SU-DHL-6 (cell line): ENCODE measurements around the gene ZNF3.

Experiments used
- EZH2phosphoT487 ChIP-seq: fragments of 200-600 bp; sonication (generic), shearing (Covaris generic); conservative IDR thresholded peaks from 2 replicates; pipeline ENCODE4 v1.6.1; 2018; ENCODE audit warnings: mild to moderate bottlenecking, antibody characterized with exemption, low read length, moderate library complexity, mixed read lengths
- TF ChIP-seq, protein P1 (sequence below): fragments of 200-600 bp; sonication (generic); IDR thresholded peaks from one replicate; pipeline ENCODE4 v1.5.1; 2017; ENCODE audit warnings: antibody characterized with exemption, mild to moderate bottlenecking, low read length, moderate library complexity; ENCODE audit not compliant: insufficient read depth, poor library complexity, severe bottlenecking

DNA sequence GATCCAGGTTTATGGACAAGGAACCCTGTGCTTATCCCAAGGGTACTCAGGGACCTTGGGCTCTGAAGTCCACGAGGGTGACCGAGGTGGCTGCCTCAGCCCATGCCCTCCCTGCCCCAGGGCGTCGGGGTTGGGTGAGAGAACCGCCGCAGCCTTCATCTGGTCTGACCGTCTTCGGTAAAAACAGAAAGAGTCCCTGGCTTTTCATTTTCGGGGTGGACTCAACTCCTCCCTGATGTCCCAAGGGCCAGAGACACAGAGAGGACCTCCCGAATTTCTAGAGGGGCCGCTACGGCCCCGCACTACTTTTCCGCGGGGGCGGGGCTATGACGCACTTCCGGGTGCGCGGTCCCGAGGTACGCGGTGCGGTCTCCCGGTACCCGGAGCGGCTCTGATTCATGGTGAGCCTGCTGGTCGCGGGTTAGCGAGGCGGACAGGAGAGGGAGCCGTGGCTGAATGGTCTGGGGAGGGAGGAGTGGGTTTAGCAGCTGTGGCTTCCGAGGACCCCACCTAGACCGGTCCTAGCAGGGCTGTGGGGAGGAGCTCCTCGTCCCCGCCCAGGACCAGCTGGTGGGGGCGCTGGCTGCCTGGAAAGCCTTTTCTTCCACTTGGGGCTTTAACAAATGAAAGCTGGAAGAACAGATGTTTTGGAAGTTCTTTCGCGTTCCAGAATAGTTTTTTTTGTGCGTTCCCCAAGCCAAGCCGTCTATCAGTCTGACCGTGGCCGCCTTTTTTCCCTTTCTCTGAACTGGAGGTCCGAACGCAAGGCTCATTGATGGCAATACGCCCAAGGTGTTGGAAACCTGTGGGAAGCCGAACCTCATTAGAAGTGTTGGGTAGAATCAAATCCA lies 31.9 kb downstream of the ZNF3 start, which contains the start of gene ZSCAN21:
- TF ChIP-seq, protein P1, sequence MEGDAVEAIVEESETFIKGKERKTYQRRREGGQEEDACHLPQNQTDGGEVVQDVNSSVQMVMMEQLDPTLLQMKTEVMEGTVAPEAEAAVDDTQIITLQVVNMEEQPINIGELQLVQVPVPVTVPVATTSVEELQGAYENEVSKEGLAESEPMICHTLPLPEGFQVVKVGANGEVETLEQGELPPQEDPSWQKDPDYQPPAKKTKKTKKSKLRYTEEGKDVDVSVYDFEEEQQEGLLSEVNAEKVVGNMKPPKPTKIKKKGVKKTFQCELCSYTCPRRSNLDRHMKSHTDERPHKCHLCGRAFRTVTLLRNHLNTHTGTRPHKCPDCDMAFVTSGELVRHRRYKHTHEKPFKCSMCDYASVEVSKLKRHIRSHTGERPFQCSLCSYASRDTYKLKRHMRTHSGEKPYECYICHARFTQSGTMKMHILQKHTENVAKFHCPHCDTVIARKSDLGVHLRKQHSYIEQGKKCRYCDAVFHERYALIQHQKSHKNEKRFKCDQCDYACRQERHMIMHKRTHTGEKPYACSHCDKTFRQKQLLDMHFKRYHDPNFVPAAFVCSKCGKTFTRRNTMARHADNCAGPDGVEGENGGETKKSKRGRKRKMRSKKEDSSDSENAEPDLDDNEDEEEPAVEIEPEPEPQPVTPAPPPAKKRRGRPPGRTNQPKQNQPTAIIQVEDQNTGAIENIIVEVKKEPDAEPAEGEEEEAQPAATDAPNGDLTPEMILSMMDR = peak; percentile 23
- no peak for TF ChIP-seq EZH2phosphoT487
